DND-41 (cell line): ENCODE measurements around the gene SLC5A7.

Experiments
- ATAC-seq: fragments of 200-7000 bp; cut with Tn5 transposase; 3 replicates; pipeline ENCODE4 v1.9.1; 2021; ENCODE audit warnings: low read depth; ENCODE audit not compliant: insufficient read depth
- DNase-seq: peaks from one replicate; pipeline ENCODE4 v3.0.0-alpha.2; 2020
- H2AFZ ChIP-seq: 2 replicates; pipeline ENCODE4 v1.6.0; 2012; ENCODE audit warnings: low read depth, low read length
- H3K27ac ChIP-seq: 2 replicates; pipeline ENCODE4 v1.5.1; 2012; ENCODE audit warnings: low read length, inconsistent platforms
- H3K27me3 ChIP-seq: fragments of 200-600 bp; sonication (generic); 2 replicates; pipeline ENCODE4 v1.6.0; 2012; ENCODE audit warnings: low read length, mild to moderate bottlenecking, inconsistent platforms; ENCODE audit not compliant: insufficient read depth, poor library complexity
- H3K36me3 ChIP-seq: 2 replicates; pipeline ENCODE4 v1.5.1; 2012; ENCODE audit warnings: low read length, inconsistent platforms; ENCODE audit not compliant: insufficient read depth
- H3K4me1 ChIP-seq: 2 replicates; pipeline ENCODE4 v1.5.1; 2012; ENCODE audit warnings: mild to moderate bottlenecking, low read length; ENCODE audit not compliant: insufficient read depth
- H3K4me2 ChIP-seq: 2 replicates; pipeline ENCODE4 v1.6.0; 2012; ENCODE audit warnings: mild to moderate bottlenecking, moderate library complexity, low read length, inconsistent platforms; ENCODE audit not compliant: insufficient read depth
- H3K4me3 ChIP-seq, 2 experiments: fragments of 200-600 bp in 1 of 2; shearing (Covaris generic) in 1 of 2; 2 replicates each; pipeline ENCODE4 v1.5.1; 2012 to 2016; ENCODE audit warnings: inconsistent platforms in 2 of 2, low read length in 2 of 2, mild to moderate bottlenecking in 2 of 2, low read depth in 1 of 2, moderate library complexity in 1 of 2
- H3K79me2 ChIP-seq: 2 replicates; pipeline ENCODE4 v1.6.0; 2012; ENCODE audit warnings: low read length, inconsistent platforms; ENCODE audit not compliant: insufficient read depth
- H3K9ac ChIP-seq: 2 replicates; pipeline ENCODE4 v1.6.0; 2012; ENCODE audit warnings: low read depth, mild to moderate bottlenecking, inconsistent platforms, low read length, moderate library complexity
- H3K9me3 ChIP-seq: 2 replicates; pipeline ENCODE4 v1.5.1; 2012; ENCODE audit warnings: low read length, moderate library complexity, mild to moderate bottlenecking, inconsistent platforms; ENCODE audit not compliant: insufficient read depth, severe bottlenecking
- H4K20me1 ChIP-seq: 2 replicates; pipeline ENCODE4 v1.6.0; 2012; ENCODE audit warnings: low read length; ENCODE audit not compliant: insufficient read depth
- CTCF ChIP-seq: IDR thresholded peaks from 2 replicates; pipeline ENCODE4 v1.5.1; 2012; ENCODE audit warnings: borderline replicate concordance, low read length, moderate library complexity, mild to moderate bottlenecking; ENCODE audit not compliant: poor library complexity, severe bottlenecking; ENCODE audit errors: extremely low read depth
- EZH2 ChIP-seq: IDR thresholded peaks from 3 replicates; pipeline ENCODE4 v1.6.1; 2012; ENCODE audit warnings: borderline replicate concordance, low read depth, mild to moderate bottlenecking, moderate library complexity, low read length, inconsistent platforms; ENCODE audit not compliant: severe bottlenecking

The SLC5A7 gene

GRCh38 chr2:107986278-107987217 lies at the start of gene SLC5A7:
Gene SLC5A7 (plus strand): TSS chr2:107986524. CDS start chr2:107988156, 1,632 bp downstream.
- H3K4me2 ChIP-seq: no peak within 1 kb of the TSS
- ATAC-seq (no peak), DNase-seq (no peak)
- no peak for TF ChIP-seq EZH2
- TF ChIP-seq CTCF: no peak
- no peak within 1 kb of the TSS for H3K9ac ChIP-seq
- no peaks in the 10 kb centered on the region for H3K79me2 ChIP-seq
- no peaks in the 10 kb centered on the region for H4K20me1 ChIP-seq
- no peaks in the 10 kb centered on the region for H3K27me3 ChIP-seq
- no peaks in the 10 kb centered on the region for H3K36me3 ChIP-seq
- no peak within 1 kb of the TSS for H3K27ac ChIP-seq
- H3K4me1 ChIP-seq: no peaks in the 10 kb centered on the region
- no peaks in the 10 kb centered on the region for H3K9me3 ChIP-seq
- H2AFZ ChIP-seq: no peak within 1 kb of the TSS
- no peak within 1 kb of the TSS for H3K4me3 ChIP-seq

- H3K9me3 ChIP-seq: no peaks in the 10 kb centered on the region
- no peak overlapping the region for H2AFZ ChIP-seq
- no peak for TF ChIP-seq CTCF
- no peak for TF ChIP-seq EZH2
Measured at GRCh38 chr2:107961395-107961794, 24.9 kb upstream of the SLC5A7 start.

GRCh38 chr2:107964185-107964584 lies 22.1 kb upstream of the SLC5A7 start:
- H3K4me3 ChIP-seq: no peak overlapping the region
- no peak overlapping the region for H2AFZ ChIP-seq
- no peak overlapping the region for H3K4me2 ChIP-seq
- H3K79me2 ChIP-seq: no peaks in the 10 kb centered on the region
- no peaks in the 10 kb centered on the region for H3K9me3 ChIP-seq
- H3K36me3 ChIP-seq: no peaks in the 10 kb centered on the region
- no peak overlapping the region for H3K27ac ChIP-seq
- no peak for ATAC-seq
- no peak overlapping the region for H3K9ac ChIP-seq
- no peaks in the 10 kb centered on the region for H3K27me3 ChIP-seq
- no peak for DNase-seq
- TF ChIP-seq EZH2 (no peak), CTCF (no peak)
- no peaks in the 10 kb centered on the region for H3K4me1 ChIP-seq
- no peaks in the 10 kb centered on the region for H4K20me1 ChIP-seq

More at GRCh38 chr2:107961395-107961794, 24.9 kb upstream of the SLC5A7 start:
- Histone ChIP-seq H3K27ac (no peak overlapping the region), H3K27me3 (no peaks in the 10 kb centered on the region), H3K4me3 (no peak overlapping the region), H3K4me2 (no peak overlapping the region), H4K20me1 (no peaks in the 10 kb centered on the region), H3K79me2 (no peaks in the 10 kb centered on the region), H3K4me1 (no peaks in the 10 kb centered on the region), H3K9ac (no peak overlapping the region), H3K36me3 (no peaks in the 10 kb centered on the region)
- no peak for DNase-seq
- no peak for ATAC-seq
